Endodermal cell (in vitro differentiated cells): Measurements from ENCODE around the gene ACLY. TPM values are rescaled to one million over a fixed set of nuclear protein-coding genes. Genes with fewer than 3 reads are reported as not detected.
A peak's percentile ranks its signal among the peaks of the same experiment; 100 is the strongest.

Experiments
- DNase-seq: peaks from one replicate; pipeline ENCODE4 v3.0.0-alpha.2; 2017
- H3K27ac ChIP-seq: 2 replicates; pipeline ENCODE4 v1.5.1; 2013; ENCODE audit warnings: mild to moderate bottlenecking, low read depth, low read length, moderate library complexity
- H3K27me3 ChIP-seq: 2 replicates; pipeline ENCODE4 v1.6.1; 2013; ENCODE audit warnings: mild to moderate bottlenecking, low read length, moderate library complexity; ENCODE audit not compliant: insufficient read depth, control insufficient read depth, poor library complexity, severe bottlenecking
- H3K36me3 ChIP-seq: 2 replicates; pipeline ENCODE4 v1.7.0; 2013; ENCODE audit warnings: mild to moderate bottlenecking, low read length, moderate library complexity; ENCODE audit not compliant: control insufficient read depth, insufficient read depth
- H3K4me1 ChIP-seq: one replicate; pipeline ENCODE4 v1.7.0; 2013; ENCODE audit warnings: low read length; ENCODE audit not compliant: control insufficient read depth, insufficient read depth
- H3K4me3 ChIP-seq: 2 replicates; pipeline ENCODE4 v1.5.1; 2013; ENCODE audit warnings: mild to moderate bottlenecking, low read length, moderate library complexity
- H3K9ac ChIP-seq: 2 replicates; pipeline ENCODE4 v1.6.1; 2013; ENCODE audit warnings: mild to moderate bottlenecking, low read length, moderate library complexity; ENCODE audit not compliant: poor library complexity, severe bottlenecking; ENCODE audit errors: extremely low read depth
- H3K9me3 ChIP-seq: 2 replicates; pipeline ENCODE4 v1.6.1; 2013; ENCODE audit warnings: mild to moderate bottlenecking, low read length, moderate library complexity; ENCODE audit not compliant: control insufficient read depth
- H3K27ac Mint-ChIP-seq: 2 replicates; pipeline ENCODE4 v1.8.0; 2020; ENCODE audit warnings: mixed read lengths
- H3K27me3 Mint-ChIP-seq: 2 replicates; pipeline ENCODE4 v1.8.0; 2021; ENCODE audit warnings: mild to moderate bottlenecking, mixed read lengths; ENCODE audit not compliant: insufficient read depth
- H3K36me3 Mint-ChIP-seq: 2 replicates; pipeline ENCODE4 v1.8.0; 2020; ENCODE audit warnings: low read depth, mixed read lengths
- H3K4me1 Mint-ChIP-seq: 2 replicates; pipeline ENCODE4 v1.8.0; 2020; ENCODE audit warnings: mixed read lengths
- H3K4me3 Mint-ChIP-seq: 2 replicates; pipeline ENCODE4 v1.8.0; 2020; ENCODE audit warnings: mild to moderate bottlenecking, moderate library complexity, mixed read lengths
- H3K9me3 Mint-ChIP-seq: 2 replicates; pipeline ENCODE4 v1.8.0; 2020; ENCODE audit warnings: mild to moderate bottlenecking, mixed read lengths
- WGBS, 2 experiments: methylation state at CpG; one replicate each; pipeline versions ENCODE4 v1.1.5 to v1.1.7; 2013; ENCODE audit warnings: missing lambda C conversion rate in 2 of 2, mixed read lengths in 1 of 2; ENCODE audit not compliant: insufficient coverage in 1 of 2, insufficient read length in 1 of 2; 5-methylcytosine and 5-hydroxymethylcytosine counted together
- total RNA-seq, 2 donors: library from RNA; stranded (reverse); fragmentation: NEBNext Ultra II Directional in 1 of 2; extraction: Animal tissue kit (Norgen Biotek cat#: 25700) in 1 of 2; gene quantifications; 2 replicates in 1 of 2; 3 replicates in 1 of 2; pipeline ENCODE4 v1.2.1, GENCODE V29; 2021
- TF ChIP-seq, protein P1 (sequence below): fragments of 200-600 bp; sonication (generic); conservative IDR thresholded peaks from 2 replicates; pipeline ENCODE4 v1.5.0; 2021; ENCODE audit warnings: antibody characterized with exemption, mild to moderate bottlenecking

Gene ACLY
- total RNA-seq, 2 donors from 2014 or later: 261 to 304 TPM

DNA sequence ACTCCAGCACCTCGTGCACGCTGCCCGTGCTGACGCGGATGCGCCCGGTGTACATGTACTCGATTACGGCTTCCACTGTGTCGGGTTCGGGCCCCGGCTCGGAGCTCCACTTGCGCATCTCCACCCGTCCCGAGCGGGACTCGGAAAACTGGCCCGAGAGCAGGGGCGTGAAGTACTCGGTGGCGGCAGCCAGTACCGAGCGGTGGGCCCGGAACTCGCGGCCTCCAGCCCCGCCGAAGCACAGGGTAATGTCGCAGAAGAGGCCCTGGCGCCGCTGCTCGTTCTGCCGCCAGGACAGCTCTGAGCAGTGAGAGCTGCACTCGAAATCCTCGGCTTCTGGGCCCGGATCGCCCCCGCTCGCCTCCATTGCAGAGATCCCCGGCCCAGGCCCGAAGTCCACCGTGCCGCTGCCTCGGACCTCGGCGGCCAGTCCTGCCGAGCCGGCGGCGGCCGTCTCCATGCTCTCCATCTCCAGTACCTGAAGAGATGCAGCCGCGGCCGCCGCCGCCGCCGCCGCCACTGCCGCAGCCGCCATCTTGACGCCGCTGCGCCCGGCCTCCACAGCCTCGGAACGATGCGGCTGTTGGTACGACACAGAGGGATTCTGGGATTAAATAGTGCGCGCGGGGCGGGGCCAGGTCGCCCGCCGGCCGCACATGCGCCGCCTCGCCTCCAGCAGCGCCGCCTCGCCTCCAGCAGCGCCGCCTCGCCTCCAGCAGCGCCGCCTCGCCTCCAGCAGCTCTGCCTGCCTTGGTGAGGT lies 53.7 kb downstream of the ACLY start, which contains the start of gene KLHL11:
Gene KLHL11 (minus strand): TSS at position 588 of the 760 bp plus-strand sequence. CDS start 53 bp downstream, at position 535.
- Histone ChIP-seq H3K4me3 (peak within 1 kb of the TSS; percentile 91), H3K9me3 (no peaks in the 10 kb centered on the region), H3K4me1 (peaks cover 5% of the 10 kb centered on the region), H3K9ac (peak within 1 kb of the TSS; percentile 78), H3K27me3 (no peaks in the 10 kb centered on the region), H3K27ac (peak within 1 kb of the TSS; percentile 64), H3K36me3 (peaks cover 29% of the 10 kb centered on the region)
- Mint-ChIP-seq H3K36me3 (peaks cover 33% of the 10 kb centered on the region), H3K9me3 (no peaks in the 10 kb centered on the region), H3K27me3 (no peaks in the 10 kb centered on the region), H3K4me1 (peaks cover 16% of the 10 kb centered on the region), H3K4me3 (no peak within 1 kb of the TSS), H3K27ac (peak within 1 kb of the TSS; percentile 84)
- WGBS, 2 experiments: 0% methylated on average over 27 to 90 of the region's 90 CpGs
- peak; percentile 98 for DNase-seq
- TF ChIP-seq, protein P1, sequence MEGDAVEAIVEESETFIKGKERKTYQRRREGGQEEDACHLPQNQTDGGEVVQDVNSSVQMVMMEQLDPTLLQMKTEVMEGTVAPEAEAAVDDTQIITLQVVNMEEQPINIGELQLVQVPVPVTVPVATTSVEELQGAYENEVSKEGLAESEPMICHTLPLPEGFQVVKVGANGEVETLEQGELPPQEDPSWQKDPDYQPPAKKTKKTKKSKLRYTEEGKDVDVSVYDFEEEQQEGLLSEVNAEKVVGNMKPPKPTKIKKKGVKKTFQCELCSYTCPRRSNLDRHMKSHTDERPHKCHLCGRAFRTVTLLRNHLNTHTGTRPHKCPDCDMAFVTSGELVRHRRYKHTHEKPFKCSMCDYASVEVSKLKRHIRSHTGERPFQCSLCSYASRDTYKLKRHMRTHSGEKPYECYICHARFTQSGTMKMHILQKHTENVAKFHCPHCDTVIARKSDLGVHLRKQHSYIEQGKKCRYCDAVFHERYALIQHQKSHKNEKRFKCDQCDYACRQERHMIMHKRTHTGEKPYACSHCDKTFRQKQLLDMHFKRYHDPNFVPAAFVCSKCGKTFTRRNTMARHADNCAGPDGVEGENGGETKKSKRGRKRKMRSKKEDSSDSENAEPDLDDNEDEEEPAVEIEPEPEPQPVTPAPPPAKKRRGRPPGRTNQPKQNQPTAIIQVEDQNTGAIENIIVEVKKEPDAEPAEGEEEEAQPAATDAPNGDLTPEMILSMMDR: peak; percentile 25

DNA sequence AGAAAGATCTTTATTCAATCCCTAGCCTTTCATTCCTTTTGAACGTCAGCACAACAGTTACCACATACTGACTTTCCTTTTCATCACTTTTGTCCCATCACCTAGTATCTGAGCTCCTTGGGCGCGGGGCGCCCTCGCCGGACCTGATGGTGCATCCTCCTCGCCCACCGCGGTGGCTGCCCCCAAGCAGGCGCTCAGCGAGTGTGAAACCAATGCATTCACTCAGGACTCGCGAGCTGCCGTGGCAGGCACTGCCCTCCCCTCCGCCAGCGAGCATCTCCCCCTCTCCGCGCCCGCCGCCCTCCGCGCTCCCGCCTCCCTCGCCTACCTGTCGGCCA lies 54.3 kb downstream of the ACLY start:
- WGBS, 2 experiments: 0 to 1% methylated on average over 5 to 25 of the region's 25 CpGs
- Mint-ChIP-seq H3K4me3 (no peak overlapping the region), H3K27ac (no peak overlapping the region), H3K27me3 (no peaks in the 10 kb centered on the region), H3K4me1 (peaks cover 19% of the 10 kb centered on the region), H3K36me3 (peaks cover 28% of the 10 kb centered on the region), H3K9me3 (no peaks in the 10 kb centered on the region)
- H3K36me3 ChIP-seq: peaks cover 24% of the 10 kb centered on the region
- peaks cover 5% of the 10 kb centered on the region for H3K4me1 ChIP-seq
- TF ChIP-seq, protein P1: no peak
- H3K4me3 ChIP-seq: peak overlapping the region; percentile 91
- H3K27me3 ChIP-seq: no peaks in the 10 kb centered on the region
- H3K9me3 ChIP-seq: no peaks in the 10 kb centered on the region
- peak overlapping the region; percentile 64 for H3K27ac ChIP-seq
- DNase-seq: peak; percentile 87
- peak overlapping the region; percentile 78 for H3K9ac ChIP-seq

DNA sequence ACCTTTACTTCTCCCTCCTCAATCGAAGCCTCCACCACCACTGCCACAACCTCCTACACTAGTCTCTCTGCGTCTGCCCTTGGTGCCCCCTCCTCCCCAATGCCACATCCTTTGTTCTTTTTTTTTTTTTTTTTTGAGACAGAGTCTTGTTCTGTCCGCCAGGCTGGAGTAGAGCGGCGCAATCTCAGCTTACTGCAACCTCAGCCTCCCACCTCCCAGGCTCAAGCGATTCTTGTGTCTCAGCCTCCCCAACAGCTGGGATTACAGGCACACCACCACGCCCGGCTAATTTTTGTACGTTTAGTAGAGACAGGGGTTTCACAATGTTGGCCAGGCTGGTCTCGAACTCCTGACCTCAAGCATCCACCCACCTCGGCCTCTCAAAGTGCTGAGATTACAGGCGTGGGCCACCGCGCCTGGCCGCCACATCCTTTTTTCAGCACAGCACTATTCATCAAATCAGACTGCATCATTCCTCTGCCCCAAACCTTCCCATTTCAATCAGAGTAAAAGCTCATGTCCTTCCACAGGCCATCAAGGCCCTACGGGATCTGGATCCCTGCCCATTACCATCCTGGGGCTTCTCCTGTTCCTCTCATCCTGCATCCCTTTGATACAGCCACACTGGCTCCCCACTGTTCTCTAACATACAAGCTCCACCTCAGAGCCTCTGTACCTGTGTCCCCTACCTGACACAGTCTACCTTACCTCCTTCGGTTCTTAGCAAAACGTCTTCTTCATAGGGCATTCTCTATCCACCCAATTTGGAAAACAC lies 55.5 kb downstream of the ACLY start:
- WGBS, 2 experiments: 80 to 84% methylated on average over 15 to 18 of the region's 18 CpGs
- Histone ChIP-seq H3K4me3 (peak overlapping the region; percentile 91), H3K4me1 (no peaks in the 10 kb centered on the region), H3K27ac (no peak overlapping the region), H3K9ac (peak overlapping the region; percentile 78), H3K9me3 (no peaks in the 10 kb centered on the region), H3K27me3 (no peaks in the 10 kb centered on the region), H3K36me3 (peaks cover 15% of the 10 kb centered on the region)
- H3K27me3 Mint-ChIP-seq: no peaks in the 10 kb centered on the region
- peak; percentile 55 for DNase-seq
- TF ChIP-seq, protein P1: no peak
- H3K4me3 Mint-ChIP-seq: no peak overlapping the region
- H3K27ac Mint-ChIP-seq: no peak overlapping the region
- H3K36me3 Mint-ChIP-seq: peaks cover 17% of the 10 kb centered on the region
- H3K9me3 Mint-ChIP-seq: no peaks in the 10 kb centered on the region
- peaks cover 14% of the 10 kb centered on the region for H3K4me1 Mint-ChIP-seq
